ENCODE data around the gene OR56A5. TPM values are rescaled to one million over a fixed set of nuclear protein-coding genes. Genes with fewer than 3 reads are reported as not detected.

Gene OR56A5
- total and polyA plus RNA-seq, 2 of the 4 experiments (the other 2 are of a cell fraction), result not detected

DNA sequence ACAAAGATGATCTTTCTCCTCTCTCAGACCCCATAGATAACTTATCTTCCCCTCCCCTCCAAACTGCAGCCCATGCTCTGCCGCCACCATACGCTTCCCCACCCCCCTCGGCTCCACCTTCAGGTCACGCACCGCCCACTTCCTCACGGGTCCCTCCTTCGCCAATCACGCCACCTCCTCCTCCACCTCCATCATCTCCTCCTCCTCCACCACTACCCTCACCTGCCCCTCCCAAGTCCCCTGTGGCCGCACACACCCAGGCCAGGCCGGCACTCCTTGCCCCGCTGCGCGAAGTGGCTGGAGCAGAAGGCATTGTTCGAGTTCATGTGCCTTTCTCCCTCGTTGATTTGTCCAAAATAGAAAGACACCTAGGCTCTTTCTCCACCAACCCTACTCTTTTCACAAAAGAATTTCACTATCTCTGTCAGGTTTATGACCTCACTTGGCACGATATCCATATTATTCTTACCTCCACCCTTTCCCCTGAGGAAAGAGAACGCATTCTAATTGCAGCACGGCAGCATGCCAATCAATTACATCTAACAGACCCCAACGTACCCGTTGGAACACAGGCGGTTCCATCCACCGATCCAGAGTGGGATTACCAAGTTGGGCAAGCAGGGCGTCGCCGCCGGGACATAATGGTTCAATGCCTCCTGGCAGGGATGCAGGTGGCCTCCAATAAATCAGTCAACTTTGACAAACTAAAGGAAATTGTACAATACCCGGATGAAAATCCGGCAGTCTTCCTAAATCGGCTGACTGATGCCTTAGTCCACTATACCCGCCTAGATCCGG, 38.5 kb downstream of the OR56A5 start:
- no peak for DNase-seq
- no TSS peak for BruUV-seq (replicated peaks)
- CTCF ChIA-PET, result no interaction called here

More for the DNA sequence above, 38.5 kb downstream of the OR56A5 start:
- no peaks in the 10 kb centered on the region for H3K36me3 ChIP-seq (ENCODE audit: control insufficient read depth, insufficient read depth, low read length)
- H3K23ac ChIP-seq (ENCODE audit: low read depth, low read length), result no peak overlapping the region
- no peak overlapping the region for H3K4me2 ChIP-seq (ENCODE audit: low read depth, low read length)
- H4K20me1 ChIP-seq (ENCODE audit: insufficient read depth, low read length), result no peaks in the 10 kb centered on the region
- H3K9me1 ChIP-seq (ENCODE audit: insufficient read depth, low read length), result no peaks in the 10 kb centered on the region
- H3K56ac ChIP-seq (ENCODE audit: extremely low read depth, insufficient read depth, low read length), result no peak overlapping the region
- no peak overlapping the region for H2AFZ ChIP-seq (replicated peaks; ENCODE audit: low read length, poor library complexity)
- H3K27ac ChIP-seq (ENCODE audit: insufficient read depth, low read length), result no peak overlapping the region
- intact Hi-C loops (cut with micrococcal nuclease), result no loop called here
- POLR2A ChIA-PET (ENCODE audit: unreplicated experiment), result no interaction called here
- dilution Hi-C loops (cut with HindIII; ENCODE audit: low sequenced_read_pairs, unreplicated experiment), result no loop called here
- H4K91ac ChIP-seq (ENCODE audit: insufficient read depth, low read depth, low read length), result no peak overlapping the region
- no peak overlapping the region for H2BK20ac ChIP-seq (ENCODE audit: low read depth, low read length)
- no peak overlapping the region for H2AK9ac ChIP-seq (replicated peaks; ENCODE audit: low read depth, low read length, poor library complexity)
- in situ Hi-C loops (cut with MboI; ENCODE audit: low sequenced_read_pairs), result no loop called here
- H3K4ac ChIP-seq (ENCODE audit: low read depth, low read length), result no peak overlapping the region
- no peak overlapping the region for H4K5ac ChIP-seq (ENCODE audit: low read depth, low read length)
- H3K14ac ChIP-seq (replicated peaks; ENCODE audit: low read depth, low read length), result no peak overlapping the region
- no peak overlapping the region for H3K9ac ChIP-seq (ENCODE audit: low read depth, low read length)
- no peak overlapping the region for H4K8ac ChIP-seq (ENCODE audit: low read depth in 2 of 2, low read length in 2 of 2)
- peaks cover 41% of the 10 kb centered on the region for H3K9me3 ChIP-seq (ENCODE audit: control insufficient read depth, insufficient read depth, low read length)
- no peaks in the 10 kb centered on the region for H3K79me1 ChIP-seq (ENCODE audit: low read depth in 1 of 2, low read length in 2 of 2)
- H2BK5ac ChIP-seq (ENCODE audit: low read depth, low read length, poor library complexity, severe bottlenecking), result no peak overlapping the region
- H2BK120ac ChIP-seq (ENCODE audit: low read depth, low read length), result no peak overlapping the region
- TF ChIP-seq NFE2L2 (IDR thresholded peaks at IDR 0.05; ENCODE audit: low read depth, low read length) (no peak), RAD21 (IDR thresholded peaks at IDR 0.05; ENCODE audit: low read length) (no peak), RFX5 (IDR thresholded peaks at IDR 0.05; ENCODE audit: low read depth, low read length) (no peak), CEBPB (IDR thresholded peaks at IDR 0.05; ENCODE audit: low read depth, low read length) (no peak), MAZ (IDR thresholded peaks at IDR 0.05; ENCODE audit: borderline replicate concordance, low read depth, low read length) (no peak), MAFK (IDR thresholded peaks at IDR 0.05; ENCODE audit: low read depth, low read length) (no peak), CHD1 (IDR thresholded peaks at IDR 0.05; ENCODE audit: low read depth, low read length) (no peak), SMC3 (IDR thresholded peaks at IDR 0.05; ENCODE audit: low read depth, low read length) (no peak), MXI1 (IDR thresholded peaks at IDR 0.05; ENCODE audit: borderline replicate concordance, low read depth, low read length) (no peak), FOS (IDR thresholded peaks at IDR 0.05; ENCODE audit: low read depth, low read length) (no peak), POLR2A (IDR thresholded peaks at IDR 0.05; ENCODE audit: low read depth, low read length) (no peak), BHLHE40 (IDR thresholded peaks at IDR 0.05; ENCODE audit: low read depth, low read length) (no peak), RCOR1 (IDR thresholded peaks at IDR 0.05; ENCODE audit: insufficient replicate concordance, low read length) (no peak)
- TF ChIP-seq, protein P1, sequence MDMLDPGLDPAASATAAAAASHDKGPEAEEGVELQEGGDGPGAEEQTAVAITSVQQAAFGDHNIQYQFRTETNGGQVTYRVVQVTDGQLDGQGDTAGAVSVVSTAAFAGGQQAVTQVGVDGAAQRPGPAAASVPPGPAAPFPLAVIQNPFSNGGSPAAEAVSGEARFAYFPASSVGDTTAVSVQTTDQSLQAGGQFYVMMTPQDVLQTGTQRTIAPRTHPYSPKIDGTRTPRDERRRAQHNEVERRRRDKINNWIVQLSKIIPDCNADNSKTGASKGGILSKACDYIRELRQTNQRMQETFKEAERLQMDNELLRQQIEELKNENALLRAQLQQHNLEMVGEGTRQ (IDR thresholded peaks at IDR 0.05; ENCODE audit: low read depth, low read length), result no peak
- TF ChIP-seq, protein P2, sequence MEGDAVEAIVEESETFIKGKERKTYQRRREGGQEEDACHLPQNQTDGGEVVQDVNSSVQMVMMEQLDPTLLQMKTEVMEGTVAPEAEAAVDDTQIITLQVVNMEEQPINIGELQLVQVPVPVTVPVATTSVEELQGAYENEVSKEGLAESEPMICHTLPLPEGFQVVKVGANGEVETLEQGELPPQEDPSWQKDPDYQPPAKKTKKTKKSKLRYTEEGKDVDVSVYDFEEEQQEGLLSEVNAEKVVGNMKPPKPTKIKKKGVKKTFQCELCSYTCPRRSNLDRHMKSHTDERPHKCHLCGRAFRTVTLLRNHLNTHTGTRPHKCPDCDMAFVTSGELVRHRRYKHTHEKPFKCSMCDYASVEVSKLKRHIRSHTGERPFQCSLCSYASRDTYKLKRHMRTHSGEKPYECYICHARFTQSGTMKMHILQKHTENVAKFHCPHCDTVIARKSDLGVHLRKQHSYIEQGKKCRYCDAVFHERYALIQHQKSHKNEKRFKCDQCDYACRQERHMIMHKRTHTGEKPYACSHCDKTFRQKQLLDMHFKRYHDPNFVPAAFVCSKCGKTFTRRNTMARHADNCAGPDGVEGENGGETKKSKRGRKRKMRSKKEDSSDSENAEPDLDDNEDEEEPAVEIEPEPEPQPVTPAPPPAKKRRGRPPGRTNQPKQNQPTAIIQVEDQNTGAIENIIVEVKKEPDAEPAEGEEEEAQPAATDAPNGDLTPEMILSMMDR (conservative IDR thresholded peaks at IDR 0.05; ENCODE audit: low read depth, low read length), result no peak
- TF ChIP-seq, protein P3, sequence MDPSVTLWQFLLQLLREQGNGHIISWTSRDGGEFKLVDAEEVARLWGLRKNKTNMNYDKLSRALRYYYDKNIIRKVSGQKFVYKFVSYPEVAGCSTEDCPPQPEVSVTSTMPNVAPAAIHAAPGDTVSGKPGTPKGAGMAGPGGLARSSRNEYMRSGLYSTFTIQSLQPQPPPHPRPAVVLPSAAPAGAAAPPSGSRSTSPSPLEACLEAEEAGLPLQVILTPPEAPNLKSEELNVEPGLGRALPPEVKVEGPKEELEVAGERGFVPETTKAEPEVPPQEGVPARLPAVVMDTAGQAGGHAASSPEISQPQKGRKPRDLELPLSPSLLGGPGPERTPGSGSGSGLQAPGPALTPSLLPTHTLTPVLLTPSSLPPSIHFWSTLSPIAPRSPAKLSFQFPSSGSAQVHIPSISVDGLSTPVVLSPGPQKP (IDR thresholded peaks at IDR 0.05; ENCODE audit: borderline replicate concordance, low read depth, low read length), result no peak
- no peaks in the 10 kb centered on the region for H3K4me1 ChIP-seq (ENCODE audit: control insufficient read depth, insufficient read depth, low read length)
- WGBS, 2 experiments (ENCODE audit: extremely low coverage in 2 of 2, insufficient read length in 1 of 2), result 76% methylated on average over 9 of the region's 31 CpGs; no CpG with 5 or more reads in 1 of the 2 experiments
- no peak overlapping the region for H2AK5ac ChIP-seq (ENCODE audit: low read depth, low read length)
- no peak overlapping the region for H3K4me3 ChIP-seq (ENCODE audit: insufficient read depth, low read depth, low read length)
- no peak overlapping the region for H2BK15ac ChIP-seq (ENCODE audit: low read depth, low read length)
- ATAC-seq (ENCODE audit: low read depth), result no peak
- no peaks in the 10 kb centered on the region for H3K27me3 ChIP-seq (ENCODE audit: control insufficient read depth, insufficient read depth, low read length)
- H3K18ac ChIP-seq (ENCODE audit: low read depth, low read length), result no peak overlapping the region
